Measurements from ENCODE around the gene MAPKAP1. TPM values are rescaled to one million over a fixed set of nuclear protein-coding genes. Genes with fewer than 3 reads are reported as not detected.

Gene MAPKAP1
- polyA plus RNA-seq, 4 donors: 38.4 to 57.4 (median 43.6) TPM

- 89 to 94% (median 89%) methylated on average over 6 of the region's 6 CpGs for WGBS, 3 donors
- DNase-seq (no peak), FAIRE-seq (no peak)
- Histone ChIP-seq H3K27me3 (ENCODE audit: control insufficient read depth in 3 of 3, insufficient read depth in 3 of 3, low read length in 3 of 3) (no peaks in the 10 kb centered on the region), H3K4me3 (ENCODE audit: low read depth in 1 of 3, low read length in 3 of 3) (no peak overlapping the region), H3K4me1 (ENCODE audit: control insufficient read depth in 3 of 3, insufficient read depth in 2 of 3, low read depth in 1 of 3, low read length in 2 of 3) (no peaks in the 10 kb centered on the region), H3K27ac (ENCODE audit: low read depth in 1 of 3, low read length in 2 of 3) (no peak overlapping the region), H3K36me3 (ENCODE audit: control insufficient read depth in 3 of 3, insufficient read depth in 2 of 3, low read depth in 1 of 3, low read length in 3 of 3) (no peaks in the 10 kb centered on the region), H3K9me3 (ENCODE audit: control insufficient read depth in 2 of 2, insufficient read depth in 1 of 2, low read depth in 1 of 2, low read length in 1 of 2) (no peaks in the 10 kb centered on the region)
Measured at GRCh38 chr9:125421166-125421565, 285.8 kb downstream of the MAPKAP1 start.

GRCh38 chr9:125418404-125418803 lies 288.6 kb downstream of the MAPKAP1 start:
- DNase-seq: no peak
- H3K36me3 ChIP-seq (ENCODE audit: control insufficient read depth in 3 of 3, insufficient read depth in 2 of 3, low read depth in 1 of 3, low read length in 3 of 3): no peaks in the 10 kb centered on the region

GRCh38 chr9:125416517-125416916 lies 290.5 kb downstream of the MAPKAP1 start:
- FAIRE-seq (no peak), DNase-seq (no peak)
- Histone ChIP-seq H3K9me3 (ENCODE audit: control insufficient read depth in 2 of 2, insufficient read depth in 1 of 2, low read depth in 1 of 2, low read length in 1 of 2) (no peaks in the 10 kb centered on the region), H3K27ac (ENCODE audit: low read depth in 1 of 3, low read length in 2 of 3) (no peak overlapping the region), H3K4me1 (ENCODE audit: control insufficient read depth in 3 of 3, insufficient read depth in 2 of 3, low read depth in 1 of 3, low read length in 2 of 3) (no peaks in the 10 kb centered on the region), H3K27me3 (ENCODE audit: control insufficient read depth in 3 of 3, insufficient read depth in 3 of 3, low read length in 3 of 3) (no peaks in the 10 kb centered on the region), H3K4me3 (ENCODE audit: low read depth in 1 of 3, low read length in 3 of 3) (no peak overlapping the region), H3K36me3 (ENCODE audit: control insufficient read depth in 3 of 3, insufficient read depth in 2 of 3, low read depth in 1 of 3, low read length in 3 of 3) (no peaks in the 10 kb centered on the region)
- WGBS, 3 donors: 93 to 95% (median 94%) methylated on average over 8 of the region's 8 CpGs

More at GRCh38 chr9:125418404-125418803, 288.6 kb downstream of the MAPKAP1 start:
- Histone ChIP-seq H3K4me1 (ENCODE audit: control insufficient read depth in 3 of 3, insufficient read depth in 2 of 3, low read depth in 1 of 3, low read length in 2 of 3) (no peaks in the 10 kb centered on the region), H3K27ac (ENCODE audit: low read depth in 1 of 3, low read length in 2 of 3) (no peak overlapping the region), H3K4me3 (ENCODE audit: low read depth in 1 of 3, low read length in 3 of 3) (no peak overlapping the region), H3K9me3 (ENCODE audit: control insufficient read depth in 2 of 2, insufficient read depth in 1 of 2, low read depth in 1 of 2, low read length in 1 of 2) (no peaks in the 10 kb centered on the region), H3K27me3 (ENCODE audit: control insufficient read depth in 3 of 3, insufficient read depth in 3 of 3, low read length in 3 of 3) (no peaks in the 10 kb centered on the region)
- no peak for FAIRE-seq
- WGBS, 3 donors: 74 to 81% (median 75%) methylated on average over 3 of the region's 3 CpGs

GRCh38 chr9:125415583-125416460 lies 291.2 kb downstream of the MAPKAP1 start:
- Histone ChIP-seq H3K27ac (ENCODE audit: low read depth in 1 of 3, low read length in 2 of 3) (no peak overlapping the region), H3K27me3 (ENCODE audit: control insufficient read depth in 3 of 3, insufficient read depth in 3 of 3, low read length in 3 of 3) (no peaks in the 10 kb centered on the region), H3K9me3 (ENCODE audit: control insufficient read depth in 2 of 2, insufficient read depth in 1 of 2, low read depth in 1 of 2, low read length in 1 of 2) (no peaks in the 10 kb centered on the region), H3K4me1 (ENCODE audit: control insufficient read depth in 3 of 3, insufficient read depth in 2 of 3, low read depth in 1 of 3, low read length in 2 of 3) (no peaks in the 10 kb centered on the region), H3K36me3 (ENCODE audit: control insufficient read depth in 3 of 3, insufficient read depth in 2 of 3, low read depth in 1 of 3, low read length in 3 of 3) (no peaks in the 10 kb centered on the region), H3K4me3 (ENCODE audit: low read depth in 1 of 3, low read length in 3 of 3) (no peak overlapping the region)
- FAIRE-seq (no peak), DNase-seq (no peak)
- WGBS, 3 donors: 86 to 90% (median 89%) methylated on average over 23 of the region's 23 CpGs

- 90 to 92% (median 91%) methylated on average over 8 of the region's 8 CpGs for WGBS, 3 donors
- FAIRE-seq (no peak), DNase-seq (no peak)
- Histone ChIP-seq H3K4me1 (ENCODE audit: control insufficient read depth in 3 of 3, insufficient read depth in 2 of 3, low read depth in 1 of 3, low read length in 2 of 3) (peaks cover 0 to 1% (median 0%) of the 10 kb centered on the region in 3 donors), H3K9me3 (ENCODE audit: control insufficient read depth in 2 of 2, insufficient read depth in 1 of 2, low read depth in 1 of 2, low read length in 1 of 2) (peaks cover 0 to 3% of the 10 kb centered on the region in 2 donors), H3K27ac (ENCODE audit: low read depth in 1 of 3, low read length in 2 of 3) (no peak overlapping the region), H3K4me3 (ENCODE audit: low read depth in 1 of 3, low read length in 3 of 3) (no peak overlapping the region), H3K36me3 (ENCODE audit: control insufficient read depth in 3 of 3, insufficient read depth in 2 of 3, low read depth in 1 of 3, low read length in 3 of 3) (no peaks in the 10 kb centered on the region), H3K27me3 (ENCODE audit: control insufficient read depth in 3 of 3, insufficient read depth in 3 of 3, low read length in 3 of 3) (peaks cover 0 to 5% (median 0%) of the 10 kb centered on the region in 3 donors)
Measured at GRCh38 chr9:125413579-125413978, 293.4 kb downstream of the MAPKAP1 start.

- WGBS, 3 donors: 73 to 85% (median 82%) methylated on average over 10 of the region's 10 CpGs
- Histone ChIP-seq H3K4me3 (ENCODE audit: low read depth in 1 of 3, low read length in 3 of 3) (no peak overlapping the region), H3K36me3 (ENCODE audit: control insufficient read depth in 3 of 3, insufficient read depth in 2 of 3, low read depth in 1 of 3, low read length in 3 of 3) (no peaks in the 10 kb centered on the region), H3K27me3 (ENCODE audit: control insufficient read depth in 3 of 3, insufficient read depth in 3 of 3, low read length in 3 of 3) (peaks cover 0 to 14% (median 0%) of the 10 kb centered on the region in 3 donors), H3K9me3 (ENCODE audit: control insufficient read depth in 2 of 2, insufficient read depth in 1 of 2, low read depth in 1 of 2, low read length in 1 of 2) (peaks cover 0 to 3% of the 10 kb centered on the region in 2 donors), H3K4me1 (ENCODE audit: control insufficient read depth in 3 of 3, insufficient read depth in 2 of 3, low read depth in 1 of 3, low read length in 2 of 3) (peaks cover 0 to 3% (median 0%) of the 10 kb centered on the region in 3 donors), H3K27ac (ENCODE audit: low read depth in 1 of 3, low read length in 2 of 3) (no peak overlapping the region)
- no peak for FAIRE-seq
- DNase-seq: no peak
Measured at GRCh38 chr9:125412166-125412565, 294.8 kb downstream of the MAPKAP1 start.

- Histone ChIP-seq H3K27me3 (ENCODE audit: control insufficient read depth in 3 of 3, insufficient read depth in 3 of 3, low read length in 3 of 3) (peaks cover 0 to 14% (median 0%) of the 10 kb centered on the region in 3 donors), H3K36me3 (ENCODE audit: control insufficient read depth in 3 of 3, insufficient read depth in 2 of 3, low read depth in 1 of 3, low read length in 3 of 3) (no peaks in the 10 kb centered on the region), H3K4me3 (ENCODE audit: low read depth in 1 of 3, low read length in 3 of 3) (no peak overlapping the region), H3K9me3 (ENCODE audit: control insufficient read depth in 2 of 2, insufficient read depth in 1 of 2, low read depth in 1 of 2, low read length in 1 of 2) (peaks cover 0 to 3% of the 10 kb centered on the region in 2 donors), H3K27ac (ENCODE audit: low read depth in 1 of 3, low read length in 2 of 3) (no peak overlapping the region), H3K4me1 (ENCODE audit: control insufficient read depth in 3 of 3, insufficient read depth in 2 of 3, low read depth in 1 of 3, low read length in 2 of 3) (peaks cover 0 to 3% (median 0%) of the 10 kb centered on the region in 3 donors)
- WGBS, 3 donors: 59 to 73% (median 63%) methylated on average over 13 to 14 of the region's 14 CpGs
- FAIRE-seq (no peak), DNase-seq (no peak)
Measured at GRCh38 chr9:125411171-125411756, 295.7 kb downstream of the MAPKAP1 start.

GRCh38 chr9:125410522-125410894 lies 296.5 kb downstream of the MAPKAP1 start:
- FAIRE-seq (no peak), DNase-seq (no peak)
- Histone ChIP-seq H3K4me3 (ENCODE audit: low read depth in 1 of 3, low read length in 3 of 3) (no peak overlapping the region), H3K36me3 (ENCODE audit: control insufficient read depth in 3 of 3, insufficient read depth in 2 of 3, low read depth in 1 of 3, low read length in 3 of 3) (no peaks in the 10 kb centered on the region), H3K27ac (ENCODE audit: low read depth in 1 of 3, low read length in 2 of 3) (no peak overlapping the region), H3K27me3 (ENCODE audit: control insufficient read depth in 3 of 3, insufficient read depth in 3 of 3, low read length in 3 of 3) (peaks cover 0 to 14% (median 0%) of the 10 kb centered on the region in 3 donors), H3K9me3 (ENCODE audit: control insufficient read depth in 2 of 2, insufficient read depth in 1 of 2, low read depth in 1 of 2, low read length in 1 of 2) (peaks cover 0 to 3% of the 10 kb centered on the region in 2 donors), H3K4me1 (ENCODE audit: control insufficient read depth in 3 of 3, insufficient read depth in 2 of 3, low read depth in 1 of 3, low read length in 2 of 3) (peaks cover 0 to 3% (median 0%) of the 10 kb centered on the region in 3 donors)
- WGBS, 3 donors: 84 to 94% (median 90%) methylated on average over 20 to 24 of the region's 24 CpGs

All from small intestine (tissue), 7 donors.